PFSK-1 (cell line): ENCODE data around the gene VGF.

ENCODE experiments used
- FOXP2 ChIP-seq: optimal IDR thresholded peaks from 2 replicates; pipeline ENCODE3; 2011; ENCODE audit warnings: borderline replicate concordance, control low read depth, inconsistent platforms; ENCODE audit not compliant: insufficient read depth; ENCODE audit errors: extremely low read length, extremely low read depth
- POLR2AphosphoS5 ChIP-seq: IDR thresholded peaks from 2 replicates; pipeline ENCODE4 v1.6.1; 2012; ENCODE audit warnings: low read depth, mild to moderate bottlenecking, control low read depth, low read length, moderate library complexity
- SIN3A ChIP-seq: IDR thresholded peaks from 2 replicates; pipeline ENCODE4 v1.6.1; 2012; ENCODE audit warnings: mild to moderate bottlenecking, low read length, moderate library complexity, borderline replicate concordance; ENCODE audit not compliant: insufficient read depth
- TAF1 ChIP-seq: IDR thresholded peaks from 2 replicates; pipeline ENCODE4 v1.6.1; 2012; ENCODE audit warnings: low read length, control low read depth, borderline replicate concordance; ENCODE audit not compliant: insufficient read depth
- TF ChIP-seq, protein P1 (sequence below), 2 experiments: IDR thresholded peaks; 2 replicates each; pipeline versions ENCODE4 v1.6.1 to v1.8.0; 2011 to 2012; ENCODE audit warnings: low read depth in 2 of 2, low read length in 2 of 2, control low read depth in 1 of 2, inconsistent platforms in 1 of 2, mild to moderate bottlenecking in 1 of 2, moderate library complexity in 1 of 2; ENCODE audit not compliant: insufficient read depth in 1 of 2

Gene VGF

GRCh38 chr7:101164071-101164840 is 1.1 kb downstream of the VGF start:
- TF ChIP-seq POLR2AphosphoS5 (peak; percentile 1; the same call in 1 of the 2 replicates), FOXP2 (no peak), TAF1 (no peak), SIN3A (peak; percentile 20; the same call in 1 of the 2 replicates)
- TF ChIP-seq, protein P1, sequence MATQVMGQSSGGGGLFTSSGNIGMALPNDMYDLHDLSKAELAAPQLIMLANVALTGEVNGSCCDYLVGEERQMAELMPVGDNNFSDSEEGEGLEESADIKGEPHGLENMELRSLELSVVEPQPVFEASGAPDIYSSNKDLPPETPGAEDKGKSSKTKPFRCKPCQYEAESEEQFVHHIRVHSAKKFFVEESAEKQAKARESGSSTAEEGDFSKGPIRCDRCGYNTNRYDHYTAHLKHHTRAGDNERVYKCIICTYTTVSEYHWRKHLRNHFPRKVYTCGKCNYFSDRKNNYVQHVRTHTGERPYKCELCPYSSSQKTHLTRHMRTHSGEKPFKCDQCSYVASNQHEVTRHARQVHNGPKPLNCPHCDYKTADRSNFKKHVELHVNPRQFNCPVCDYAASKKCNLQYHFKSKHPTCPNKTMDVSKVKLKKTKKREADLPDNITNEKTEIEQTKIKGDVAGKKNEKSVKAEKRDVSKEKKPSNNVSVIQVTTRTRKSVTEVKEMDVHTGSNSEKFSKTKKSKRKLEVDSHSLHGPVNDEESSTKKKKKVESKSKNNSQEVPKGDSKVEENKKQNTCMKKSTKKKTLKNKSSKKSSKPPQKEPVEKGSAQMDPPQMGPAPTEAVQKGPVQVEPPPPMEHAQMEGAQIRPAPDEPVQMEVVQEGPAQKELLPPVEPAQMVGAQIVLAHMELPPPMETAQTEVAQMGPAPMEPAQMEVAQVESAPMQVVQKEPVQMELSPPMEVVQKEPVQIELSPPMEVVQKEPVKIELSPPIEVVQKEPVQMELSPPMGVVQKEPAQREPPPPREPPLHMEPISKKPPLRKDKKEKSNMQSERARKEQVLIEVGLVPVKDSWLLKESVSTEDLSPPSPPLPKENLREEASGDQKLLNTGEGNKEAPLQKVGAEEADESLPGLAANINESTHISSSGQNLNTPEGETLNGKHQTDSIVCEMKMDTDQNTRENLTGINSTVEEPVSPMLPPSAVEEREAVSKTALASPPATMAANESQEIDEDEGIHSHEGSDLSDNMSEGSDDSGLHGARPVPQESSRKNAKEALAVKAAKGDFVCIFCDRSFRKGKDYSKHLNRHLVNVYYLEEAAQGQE (IDR thresholded peaks at IDR 0.05; ENCODE audit: insufficient read depth in 1 of 2, low read depth in 2 of 2, low read length in 2 of 2), result peak in 1 of 2 experiments; percentile 91; a peak in 2 of 4 replicates

DNA sequence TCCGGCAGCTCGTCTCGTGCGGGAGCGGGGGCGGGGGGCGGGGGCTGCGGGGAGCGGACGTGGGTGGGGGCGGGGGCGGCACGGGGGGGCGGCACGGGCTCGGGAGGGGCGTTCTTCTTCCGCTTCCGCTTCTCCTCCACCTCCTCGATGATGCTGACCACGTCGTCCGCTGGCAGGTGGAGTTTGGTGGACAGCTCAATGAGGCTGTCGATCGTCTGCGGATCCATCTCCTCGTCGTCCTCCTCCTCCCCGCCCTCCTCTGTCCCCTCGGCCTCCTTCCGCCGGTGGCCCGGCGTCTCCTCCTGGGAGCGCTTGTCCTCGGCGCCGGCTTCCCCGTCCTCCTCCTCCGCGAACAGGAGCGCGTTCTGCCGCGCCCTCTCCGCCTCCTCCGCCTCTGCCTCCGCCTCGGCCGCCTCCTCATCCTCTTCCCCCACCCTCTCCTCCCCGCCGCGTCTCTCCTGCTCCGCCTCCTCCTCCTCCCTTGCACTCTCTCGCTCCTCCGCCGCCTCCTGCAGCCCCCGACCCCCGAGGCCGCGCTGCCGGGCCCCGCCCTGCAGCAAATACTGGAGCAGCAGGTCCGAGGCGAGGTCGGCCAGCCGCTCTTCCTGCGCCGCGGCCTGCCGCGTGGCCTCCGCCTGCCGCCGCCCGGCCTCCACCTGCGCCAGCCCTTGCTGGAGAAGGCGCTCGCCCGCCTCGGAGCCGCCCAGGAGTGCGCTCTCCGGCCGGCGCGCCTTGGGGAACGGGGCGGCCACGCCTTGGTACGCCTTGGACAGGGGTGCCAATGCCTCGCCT is 1.9 kb downstream of the VGF start:
- TF ChIP-seq POLR2AphosphoS5 (peak; percentile 89), FOXP2 (no peak), SIN3A (peak; percentile 52; the same call in 1 of the 2 replicates), TAF1 (peak; percentile 46; the same call in 1 of the 2 replicates)
- TF ChIP-seq, protein P1 (IDR thresholded peaks at IDR 0.05; ENCODE audit: insufficient read depth in 1 of 2, low read depth in 2 of 2, low read length in 2 of 2), result no peak

GRCh38 chr7:101162551-101163278 is 2.7 kb downstream of the VGF start:
- TF ChIP-seq POLR2AphosphoS5, result peak; percentile 83
- TF ChIP-seq SIN3A, result peak; percentile 87
- no peak for TF ChIP-seq TAF1
- TF ChIP-seq FOXP2, result no peak
- TF ChIP-seq, protein P1 (IDR thresholded peaks at IDR 0.05; ENCODE audit: insufficient read depth in 1 of 2, low read depth in 2 of 2, low read length in 2 of 2), result 0 out of 4 replicates have a peak, but pooled peaks of 1 of the 2 experiments have one; percentile 37

GRCh38 chr7:101161692-101162471 is 3.5 kb downstream of the VGF start:
- TF ChIP-seq SIN3A, result peak; percentile 96
- no peak for TF ChIP-seq TAF1
- TF ChIP-seq POLR2AphosphoS5, result peak; percentile 87

- no peak for TF ChIP-seq SIN3A
- no peak for TF ChIP-seq FOXP2
- TF ChIP-seq TAF1, result no peak
- no peak; the same call in 1 of the 2 replicates for TF ChIP-seq POLR2AphosphoS5
Observed at GRCh38 chr7:101160910-101161309, 4.5 kb downstream of the VGF start.
